HG03025 (cell line): ENCODE data around the gene ATG10.
"Not testable (repeated sequence)": the region's sequence is repeated elsewhere in the genome, so short reads cannot be mapped to it uniquely, and the experiment has no call there.

ENCODE experiments used
- ATAC-seq: cut with Tn5 transposase; IDR thresholded peaks from one replicate; pipeline ENCODE4 v1.9.1; 2021; ENCODE audit warnings: mild to moderate bottlenecking, moderate library complexity; ENCODE audit not compliant: unreplicated experiment, low FRiP score

The ATG10 gene

GRCh38 chr5:81971712-81972491 lies at the start of gene ATG10:
Gene ATG10 (plus strand): TSS chr5:81972023. CDS start chr5:81987571, 15,548 bp downstream.
- ATAC-seq = peak; percentile 99

DNA sequence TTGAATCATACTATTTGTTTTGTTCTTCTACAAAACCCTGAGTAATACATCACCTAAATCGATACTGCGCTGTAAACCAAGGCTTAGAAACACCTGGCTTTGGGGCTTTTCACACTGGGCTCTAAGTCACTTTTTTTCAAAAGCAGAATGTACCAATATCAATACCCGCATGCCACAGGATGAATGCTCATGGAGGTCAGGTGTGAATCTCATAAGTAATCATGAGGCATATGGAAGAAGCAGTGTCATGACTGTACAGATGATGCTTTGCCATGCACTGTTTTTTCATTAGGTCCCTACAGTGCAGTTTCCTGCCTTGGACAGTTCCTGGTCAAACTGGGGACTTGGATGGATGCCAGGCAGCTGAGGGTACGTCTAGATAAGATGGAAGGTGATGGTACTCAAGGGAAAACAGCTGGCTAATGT lies 49.0 kb upstream of the ATG10 start:
- no peak for ATAC-seq

DNA sequence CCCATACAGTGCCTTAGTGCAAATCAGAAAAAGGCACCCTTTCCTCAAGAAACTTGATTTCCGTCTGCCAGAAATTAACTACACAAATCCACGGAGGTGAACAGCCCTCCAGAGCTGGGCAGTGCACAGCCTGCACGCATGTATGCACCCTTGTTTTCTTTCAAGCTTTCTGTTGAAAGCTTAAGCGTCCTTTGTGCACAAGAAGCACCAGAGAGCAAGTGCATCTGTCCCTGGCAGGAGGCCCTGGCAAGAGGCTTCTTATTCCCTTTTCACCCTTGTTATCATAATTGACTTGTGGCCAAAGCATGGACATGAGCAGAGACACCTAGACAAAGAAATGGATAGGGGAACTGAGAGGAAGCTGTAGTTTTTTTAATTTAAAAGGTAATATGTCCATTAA lies 47.4 kb upstream of the ATG10 start:
- no peak for ATAC-seq

GRCh38 chr5:81925009-81925408 lies 46.8 kb upstream of the ATG10 start:
- no peak for ATAC-seq

- ATAC-seq = no peak
Measured at GRCh38 chr5:81925981-81926380, 45.8 kb upstream of the ATG10 start.

DNA sequence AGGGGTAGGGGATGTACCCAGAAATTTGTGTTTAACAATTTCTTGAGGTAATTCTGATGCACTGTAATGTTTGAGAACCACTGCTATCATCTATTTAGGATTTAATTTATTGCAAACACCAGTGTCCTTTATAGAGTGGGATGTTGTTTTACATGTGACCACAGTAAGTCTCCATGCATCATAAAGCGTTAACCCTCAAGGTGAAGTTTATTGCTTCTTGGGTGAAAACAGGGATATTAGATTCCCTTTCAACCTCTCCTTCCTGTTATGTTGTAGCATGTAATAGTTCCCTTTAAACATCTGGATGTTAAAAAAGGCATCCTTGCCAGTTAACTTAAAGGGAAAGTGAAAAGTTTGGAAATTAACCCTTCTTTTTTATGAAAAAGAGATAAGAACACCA lies 35.8 kb upstream of the ATG10 start:
- no peak for ATAC-seq

DNA sequence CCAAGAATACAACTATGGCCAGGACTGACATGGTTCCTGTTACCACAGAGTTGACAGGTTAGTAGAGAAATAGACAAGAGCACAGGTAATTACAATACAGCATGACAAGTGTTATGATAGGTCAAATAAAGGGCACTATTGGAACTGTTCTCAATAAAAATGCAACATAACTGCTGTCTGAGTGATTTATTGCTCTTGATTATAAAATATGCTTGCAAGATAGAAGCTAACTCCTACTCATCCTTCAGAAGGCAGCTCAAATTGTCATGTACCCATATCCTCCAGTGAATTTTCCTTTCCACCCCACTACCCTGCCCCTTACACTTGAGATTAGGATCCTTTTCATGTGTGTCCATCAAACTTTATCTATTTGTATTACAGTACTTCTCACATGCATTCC lies 35.1 kb upstream of the ATG10 start:
- no peak for ATAC-seq

DNA sequence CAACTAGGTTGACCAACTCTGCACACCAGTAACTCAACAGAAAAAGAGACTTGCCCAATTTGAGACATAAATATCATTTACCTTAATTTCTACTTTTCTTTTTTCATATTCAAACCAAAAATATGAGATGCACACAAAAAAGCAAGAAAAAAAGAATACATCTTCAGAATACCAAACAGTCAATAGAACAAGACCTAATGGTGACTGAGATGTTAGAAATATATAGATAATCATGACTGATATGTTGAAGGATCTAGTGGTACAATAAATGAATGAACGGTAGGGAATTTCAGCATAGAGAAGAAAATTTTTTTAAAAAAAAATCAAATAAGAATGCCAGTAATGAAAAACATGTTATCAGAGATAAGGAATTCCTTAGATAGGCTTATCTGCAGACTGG lies 29.1 kb upstream of the ATG10 start:
- ATAC-seq = no peak

DNA sequence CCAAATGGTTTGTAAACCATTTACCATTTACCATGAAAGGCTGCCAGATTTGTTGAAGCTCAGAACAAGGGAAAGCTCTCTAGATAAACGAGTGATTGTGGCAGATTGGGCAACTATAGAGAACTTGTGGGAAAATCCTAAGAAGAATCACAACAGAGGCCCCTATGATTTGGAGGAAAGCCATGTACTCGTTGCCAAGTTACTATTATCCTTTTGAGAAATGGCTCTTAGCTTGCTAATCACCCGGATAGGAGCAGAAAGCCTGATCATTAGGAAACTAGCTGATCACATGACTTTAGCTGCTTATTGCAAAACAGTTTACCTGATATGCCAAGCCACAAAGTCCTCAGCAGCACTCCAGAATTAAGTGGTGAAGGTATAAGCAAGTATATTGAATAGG lies 23.5 kb upstream of the ATG10 start:
- no peak for ATAC-seq

DNA sequence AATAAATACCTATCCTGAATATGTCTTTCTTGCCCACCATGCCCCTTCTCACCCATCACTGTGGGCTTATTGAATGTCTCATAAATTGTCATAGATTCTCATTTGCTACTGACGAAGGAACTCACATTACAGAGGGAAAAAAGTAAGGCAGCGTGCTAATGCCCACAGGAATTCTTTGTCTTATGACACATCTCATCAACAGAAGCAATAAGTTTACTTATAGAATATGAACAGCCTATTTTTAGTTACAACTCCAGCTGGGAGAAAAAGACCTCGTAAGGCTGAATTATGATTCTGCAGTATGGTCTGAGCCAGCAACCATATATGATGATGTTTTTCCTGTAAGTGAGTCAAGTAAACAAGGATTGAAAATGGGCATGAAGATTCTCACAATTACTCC lies 22.4 kb upstream of the ATG10 start:
- no peak for ATAC-seq

DNA sequence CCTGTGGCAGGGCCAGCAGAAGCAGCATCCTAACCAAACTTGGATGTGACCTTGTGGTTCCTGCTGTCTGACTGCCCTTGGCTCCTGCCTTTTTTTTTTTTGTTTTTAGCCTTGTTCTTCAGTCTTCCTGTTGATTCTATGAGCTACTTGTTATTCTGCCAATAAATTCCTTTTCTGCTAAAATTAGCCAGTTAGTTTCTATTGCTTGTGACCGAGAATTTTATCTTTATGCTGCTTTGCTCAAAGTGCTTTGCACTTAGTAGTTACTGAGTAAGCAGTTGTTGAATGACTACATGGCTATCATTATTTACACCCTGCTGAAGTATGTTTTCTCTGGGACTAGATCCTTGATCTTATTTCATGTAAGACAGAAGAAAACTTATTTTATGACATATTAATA lies 20.8 kb upstream of the ATG10 start:
- ATAC-seq = no peak

DNA sequence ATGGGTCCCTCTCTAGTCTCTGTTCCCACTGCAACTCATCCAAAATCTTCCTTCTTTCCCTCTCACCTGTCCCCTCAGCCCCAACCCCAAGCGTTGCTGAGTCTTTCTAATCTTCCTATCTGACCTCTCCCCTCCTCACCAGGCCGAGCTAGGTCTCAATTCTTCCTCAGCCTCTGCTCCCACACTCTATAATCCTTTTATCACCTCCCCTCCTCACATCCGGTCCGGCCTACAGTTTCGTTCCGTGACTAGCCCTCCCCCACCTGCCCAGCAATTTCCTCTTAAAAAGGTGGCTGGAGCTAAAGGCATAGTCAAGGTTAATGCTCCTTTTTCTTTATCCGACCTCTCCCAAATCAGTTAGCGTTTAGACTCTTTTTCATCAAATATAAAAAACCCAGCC lies 17.0 kb upstream of the ATG10 start:
- not testable (repeated sequence) for ATAC-seq

DNA sequence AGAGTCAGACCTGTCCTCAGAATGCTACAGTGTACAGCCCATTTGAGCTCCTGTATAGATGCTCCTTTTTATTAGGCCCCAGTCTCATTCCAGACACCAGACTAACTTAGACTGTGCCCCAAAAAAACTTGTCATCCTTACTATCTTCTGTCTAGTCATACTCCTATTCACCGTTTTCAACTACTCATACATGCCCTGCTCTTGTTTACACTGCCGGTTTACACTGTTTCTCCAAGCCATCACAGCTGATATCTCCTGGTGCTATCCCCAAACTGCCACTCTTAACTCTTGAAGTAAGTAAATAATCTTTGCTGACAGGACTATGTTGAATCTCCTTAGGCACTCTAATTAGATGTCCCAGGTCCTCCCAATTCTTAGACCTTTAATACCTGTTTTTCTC lies 13.7 kb upstream of the ATG10 start:
- ATAC-seq = not testable (repeated sequence)

GRCh38 chr5:81961651-81962440 lies 10.0 kb upstream of the ATG10 start:
- no peak for ATAC-seq

DNA sequence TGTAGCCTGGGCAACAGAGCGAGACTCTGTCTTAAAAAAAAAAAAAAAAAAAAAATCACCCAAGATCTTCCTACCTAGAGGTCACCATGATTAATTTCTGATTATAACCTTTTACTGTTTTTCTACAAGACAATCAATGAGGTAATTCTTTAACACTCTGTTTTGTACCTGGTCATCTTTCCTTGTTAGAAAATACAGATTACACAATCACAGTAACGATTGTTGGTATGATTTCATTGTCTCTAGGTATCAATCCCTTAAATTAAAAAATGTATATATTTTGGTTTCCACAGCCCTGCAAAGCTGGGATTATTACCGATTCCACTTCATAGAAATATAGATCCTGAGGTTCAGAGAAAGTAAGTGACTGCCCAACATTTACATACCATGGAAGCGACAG lies 8.3 kb upstream of the ATG10 start:
- no peak for ATAC-seq

DNA sequence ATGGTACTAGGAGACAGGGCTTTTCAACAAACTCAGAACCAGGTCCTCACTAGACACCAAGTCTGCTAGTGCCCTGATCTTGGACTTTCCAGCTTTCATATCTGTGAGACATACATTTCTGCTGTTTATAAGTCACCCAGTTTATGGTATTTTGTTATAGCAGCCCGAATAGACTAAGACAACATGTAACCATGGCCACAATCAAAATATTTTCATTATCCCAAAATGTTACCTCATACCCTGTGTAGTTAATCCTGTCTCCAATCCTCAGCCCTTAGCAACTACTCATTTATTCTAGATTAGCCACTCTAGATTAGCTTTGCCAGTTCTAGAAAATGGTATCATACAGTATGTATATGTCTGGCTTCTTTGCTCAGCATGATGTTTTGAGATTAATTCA lies 6.3 kb upstream of the ATG10 start:
- ATAC-seq = no peak

GRCh38 chr5:81969226-81969625 lies 2.6 kb upstream of the ATG10 start:
- no peak for ATAC-seq

- ATAC-seq = no peak
Measured at GRCh38 chr5:81969912-81970311, 1.9 kb upstream of the ATG10 start.

GRCh38 chr5:81971111-81971711 lies 612 bp upstream of the ATG10 start:
- no peak for ATAC-seq

DNA sequence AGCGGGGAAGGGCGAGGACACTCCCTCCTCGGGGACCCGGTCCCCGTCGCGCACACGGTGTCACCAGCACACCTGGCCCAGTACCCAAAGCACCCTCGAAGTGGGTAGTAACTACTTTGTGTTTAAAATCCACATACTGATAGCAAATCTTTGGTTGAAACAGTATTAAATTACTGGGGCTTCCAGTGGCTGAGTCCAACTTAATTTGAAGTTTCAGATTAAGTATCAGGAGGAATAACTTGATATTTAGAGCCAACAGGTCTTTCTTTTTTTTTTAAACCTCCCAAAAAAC lies 615 bp downstream of the ATG10 start:
- peak; percentile 50 for ATAC-seq

DNA sequence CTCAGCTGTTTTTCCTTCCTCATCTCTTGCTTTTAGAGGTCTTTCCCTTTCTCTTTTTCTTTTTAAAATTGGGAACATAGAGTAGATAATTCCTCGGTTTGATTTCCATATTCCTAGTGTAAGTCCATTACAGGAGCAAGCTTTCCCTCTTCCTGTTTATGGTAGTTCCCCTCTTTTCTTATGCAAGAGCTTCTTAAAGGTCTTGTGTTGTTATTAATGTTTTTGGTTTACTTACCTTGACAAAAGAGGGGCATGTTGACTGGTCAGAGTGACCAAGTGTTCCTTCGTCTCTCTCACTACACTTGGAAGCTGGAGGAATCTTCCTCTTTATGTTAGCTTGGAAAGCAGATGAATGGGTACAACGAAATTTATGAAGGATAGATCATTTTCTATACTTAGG lies 8.3 kb downstream of the ATG10 start:
- ATAC-seq = no peak
